ENCODE data around the gene CST3.

DNA sequence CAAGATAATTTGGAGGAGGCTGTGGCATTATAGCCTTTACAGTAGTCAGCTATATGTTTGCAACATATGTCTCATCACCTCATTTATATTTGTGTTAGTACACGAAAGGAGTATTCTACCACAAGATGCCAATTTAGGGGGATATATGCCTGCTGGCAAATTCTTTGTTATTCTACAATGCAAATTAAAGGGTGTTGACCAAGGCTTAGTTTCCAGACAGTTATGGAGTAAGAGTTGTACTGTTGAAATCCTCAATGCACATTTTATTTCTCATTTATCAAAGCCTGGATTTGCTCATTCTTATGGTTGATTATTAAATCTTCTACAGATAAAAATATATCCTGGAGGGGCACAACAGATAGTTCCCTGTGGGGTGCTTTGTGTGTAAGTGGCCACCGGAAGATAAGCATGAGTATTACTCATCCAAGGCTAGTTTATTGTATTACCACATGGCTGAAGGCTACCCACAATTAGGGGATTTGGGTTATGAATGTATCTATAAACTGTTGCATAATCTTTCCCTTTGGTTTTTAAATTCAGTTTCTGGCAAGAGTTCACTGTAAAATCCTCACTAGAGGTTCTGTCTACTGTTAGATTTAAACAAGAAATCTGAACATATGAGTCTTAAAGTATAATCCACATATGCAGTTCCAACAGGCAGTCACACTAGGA lies 41.0 kb downstream of the CST3 start:
- TF ChIP-seq POLR2AphosphoS5 (IDR thresholded peaks at IDR 0.05): no peak
- TF ChIP-seq POLR2A (IDR thresholded peaks at IDR 0.05; ENCODE audit: low read depth): no peak
